Colonic mucosa (tissue), 4 donors: ENCODE measurements around the gene CD9. TPM values are rescaled to one million over a fixed set of nuclear protein-coding genes. Genes with fewer than 3 reads are reported as not detected.
"Not testable (repeated sequence)": the region's sequence is repeated elsewhere in the genome, so short reads cannot be mapped to it uniquely, and the experiment has no call there.

ENCODE experiments used
- DNase-seq: peaks from one replicate; pipeline ENCODE4 v3.0.0-alpha.2; 2020
- H3K27ac ChIP-seq: fragments of 200-600 bp; one replicate; pipeline ENCODE4 v1.8.0; 2021
- H3K27me3 ChIP-seq: fragments of 200-600 bp; one replicate; pipeline ENCODE4 v1.8.0; 2021
- H3K36me3 ChIP-seq: fragments of 200-600 bp; one replicate; pipeline ENCODE4 v1.8.0; 2021
- H3K4me1 ChIP-seq: fragments of 200-600 bp; one replicate; pipeline ENCODE4 v1.8.0; 2021; ENCODE audit warnings: mild to moderate bottlenecking
- H3K4me3 ChIP-seq: fragments of 200-600 bp; one replicate; pipeline ENCODE4 v1.8.0; 2021
- H3K9ac ChIP-seq, 2 donors: one replicate each; pipeline ENCODE4 v1.7.0; 2013; ENCODE audit warnings: control low read depth in 2 of 2, low read depth in 2 of 2, low read length in 2 of 2
- H3K9me3 ChIP-seq: fragments of 200-600 bp; one replicate; pipeline ENCODE4 v1.8.0; 2021
- CTCF ChIP-seq: fragments of 200-600 bp; IDR thresholded peaks from one replicate; pipeline ENCODE4 v1.8.0; 2022; ENCODE audit warnings: antibody characterized with exemption, mild to moderate bottlenecking
- intact Hi-C: fragments of 100-400 bp; cut with DNase I; formaldehyde crosslinking; loops from one replicate; pipeline ENCODE4 v1.14.1; 2022
- total RNA-seq, 2 donors: library from RNA; stranded (reverse); fragmentation: NEBNext Ultra II Directional in 1 of 2; extraction: Animal tissue kit (Norgen Biotek cat#: 25700) in 1 of 2; gene quantifications; one replicate each; pipeline ENCODE4 v1.2.1, GENCODE V29; 2021
- donor health status: healthy.
- donor health status: DM: no; HTN: no; CAD: no.
- donor health status: DM: no; HTN: no; CAD: no.

Gene CD9
- 100 to 1,000 TPM; 589 to 665 TPM for total RNA-seq

GRCh38 chr12:6200256-6201212 lies at the start of gene CD9:
Gene CD9 (plus strand): TSS chr12:6200400. CDS start chr12:6200500, 100 bp downstream.
- intact Hi-C loops: loop anchor here (2.0 kb wide), 1 partner anchor 30 kb away; no protein-coding TSS in a partner anchor
- Histone ChIP-seq H3K27ac (peak within 1 kb of the TSS; percentile 92), H3K4me1 (peaks cover 26% of the 10 kb centered on the region), H3K27me3 (no peaks in the 10 kb centered on the region), H3K9ac (peak within 1 kb of the TSS; percentile 99 to 100), H3K9me3 (no peaks in the 10 kb centered on the region), H3K36me3 (no peaks in the 10 kb centered on the region), H3K4me3 (peak within 1 kb of the TSS; percentile 69)
- TF ChIP-seq CTCF: no peak
- DNase-seq: peak; percentile 82

DNA sequence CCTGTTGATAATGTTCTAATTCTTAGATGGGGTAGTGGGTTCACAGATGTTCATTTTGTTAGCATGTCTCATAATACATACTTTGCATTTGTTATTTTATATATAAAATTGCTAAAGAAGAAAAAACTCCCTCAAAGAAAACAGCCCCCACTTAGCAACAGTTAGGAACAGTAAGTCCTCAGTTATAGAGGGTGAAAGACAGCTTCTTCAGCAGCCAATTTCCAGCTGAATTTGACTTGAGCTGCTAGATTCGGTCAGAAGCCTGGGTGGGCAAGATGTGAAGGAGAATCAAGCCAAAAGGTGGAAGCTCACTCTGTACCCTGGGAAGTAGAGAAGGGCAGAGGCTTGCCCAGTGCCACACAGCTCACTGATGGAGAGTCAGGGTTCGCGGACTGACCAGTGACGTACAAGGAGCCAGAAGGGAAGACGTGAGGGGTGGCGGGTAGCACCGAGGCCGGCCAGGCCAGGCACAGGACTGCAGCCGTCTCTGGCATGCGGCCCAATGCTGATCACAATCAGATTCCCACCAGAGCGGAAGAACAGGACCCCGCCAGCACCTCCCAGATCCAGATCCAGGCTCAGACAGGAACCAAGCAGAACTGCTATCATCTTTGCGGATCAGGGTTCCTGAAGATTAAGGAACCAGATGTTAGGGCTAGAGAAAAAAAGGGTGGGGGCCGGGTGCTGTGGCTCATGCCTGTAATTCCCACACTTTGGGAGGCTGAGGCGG lies 45.3 kb upstream of the CD9 start:
- Histone ChIP-seq H3K9me3 (no peaks in the 10 kb centered on the region), H3K36me3 (no peaks in the 10 kb centered on the region), H3K27me3 (no peaks in the 10 kb centered on the region), H3K27ac (no peak overlapping the region), H3K9ac (no peak overlapping the region), H3K4me1 (no peaks in the 10 kb centered on the region), H3K4me3 (no peak overlapping the region)
- TF ChIP-seq CTCF: no peak
- intact Hi-C loops: no loop called here
- DNase-seq: peak; percentile 43

- H3K9ac ChIP-seq: no peak overlapping the region
- no peaks in the 10 kb centered on the region for H3K9me3 ChIP-seq
- H3K36me3 ChIP-seq: no peaks in the 10 kb centered on the region
- intact Hi-C loops: no loop called here
- no peaks in the 10 kb centered on the region for H3K4me1 ChIP-seq
- no peak overlapping the region for H3K4me3 ChIP-seq
- no peak for DNase-seq
- no peak for TF ChIP-seq CTCF
- no peaks in the 10 kb centered on the region for H3K27me3 ChIP-seq
- H3K27ac ChIP-seq: no peak overlapping the region
Measured at GRCh38 chr12:6157482-6157881, 42.7 kb upstream of the CD9 start.

DNA sequence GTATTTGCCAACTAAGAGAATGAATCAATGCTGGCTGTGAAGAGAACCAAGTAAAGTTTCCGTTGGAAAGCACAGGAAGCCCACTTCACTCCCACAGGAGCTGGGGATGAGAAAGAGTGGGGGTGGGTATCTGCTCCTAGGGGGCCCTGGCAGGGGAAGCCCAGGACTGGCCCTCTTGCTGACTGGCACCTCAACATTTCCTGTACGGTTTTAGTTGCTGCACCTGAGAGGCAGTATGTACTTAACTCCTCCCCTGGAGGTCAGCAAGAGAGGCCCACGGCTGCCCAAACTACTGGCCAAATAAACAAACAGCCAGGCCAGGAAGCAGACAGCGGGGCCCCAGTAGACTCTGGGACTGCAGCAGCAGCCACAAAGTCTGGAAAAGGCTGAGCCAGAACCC lies 41.9 kb upstream of the CD9 start:
- Histone ChIP-seq H3K27ac (no peak overlapping the region), H3K36me3 (no peaks in the 10 kb centered on the region), H3K4me3 (no peak overlapping the region), H3K27me3 (no peaks in the 10 kb centered on the region), H3K4me1 (no peaks in the 10 kb centered on the region), H3K9me3 (no peaks in the 10 kb centered on the region), H3K9ac (no peak overlapping the region)
- no peak for TF ChIP-seq CTCF
- no peak for DNase-seq
- intact Hi-C loops: no loop called here

GRCh38 chr12:6158749-6159148 lies 41.5 kb upstream of the CD9 start:
- intact Hi-C loops: no loop called here
- Histone ChIP-seq H3K27ac (no peak overlapping the region), H3K36me3 (no peaks in the 10 kb centered on the region), H3K9ac (no peak overlapping the region), H3K4me1 (no peaks in the 10 kb centered on the region), H3K4me3 (no peak overlapping the region), H3K27me3 (no peaks in the 10 kb centered on the region), H3K9me3 (no peaks in the 10 kb centered on the region)
- TF ChIP-seq CTCF: no peak
- DNase-seq: no peak

GRCh38 chr12:6159166-6160011 lies 40.8 kb upstream of the CD9 start:
- H3K4me1 ChIP-seq, H3K9ac ChIP-seq, H3K27me3 ChIP-seq, intact Hi-C loops, DNase-seq, H3K9me3 ChIP-seq, H3K27ac ChIP-seq, H3K4me3 ChIP-seq, H3K36me3 ChIP-seq: not testable (repeated sequence)

DNA sequence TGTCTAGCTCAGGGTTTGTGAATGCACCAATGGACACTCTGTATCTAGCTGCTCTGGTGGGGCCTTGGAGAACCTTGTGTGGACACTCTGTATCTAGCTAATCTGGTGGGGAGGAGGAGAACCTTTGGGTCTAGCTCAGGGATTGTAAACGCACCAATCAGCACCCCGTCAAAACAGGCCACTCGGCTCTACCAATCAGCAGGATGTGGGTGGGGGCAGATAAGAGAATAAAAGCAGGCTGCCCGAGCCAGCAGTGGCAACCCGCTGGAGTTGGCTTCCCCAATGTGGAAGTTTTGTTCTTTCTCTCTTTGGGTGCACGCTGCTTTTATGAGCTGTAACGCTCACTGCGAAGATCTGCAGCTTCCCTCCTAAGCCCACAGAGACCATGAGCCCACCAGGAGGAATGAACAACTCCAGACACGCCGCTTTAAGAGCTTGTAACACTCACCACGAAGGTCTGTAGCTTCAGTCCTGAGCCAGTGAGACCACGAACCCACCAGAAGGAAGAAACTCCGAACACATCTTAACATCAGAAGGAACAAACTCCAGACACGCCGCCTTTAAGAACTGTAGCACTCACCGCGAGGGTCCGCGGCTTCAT lies 40.1 kb upstream of the CD9 start:
- H3K9ac ChIP-seq, H3K4me3 ChIP-seq, DNase-seq, H3K9me3 ChIP-seq, H3K27me3 ChIP-seq, H3K27ac ChIP-seq, H3K4me1 ChIP-seq, intact Hi-C loops, H3K36me3 ChIP-seq: not testable (repeated sequence)
